NB4 (cell line): ENCODE data around the gene IGSF1.

Experiments used
- TF ChIP-seq, protein P1 (sequence below): IDR thresholded peaks from one replicate; pipeline ENCODE4 v1.5.1; 2012; ENCODE audit warnings: low read depth, low read length
- TF ChIP-seq, protein P2 (sequence below): IDR thresholded peaks from 2 replicates; pipeline ENCODE4 v1.6.1; 2011; ENCODE audit warnings: low read depth, low read length

DNA sequence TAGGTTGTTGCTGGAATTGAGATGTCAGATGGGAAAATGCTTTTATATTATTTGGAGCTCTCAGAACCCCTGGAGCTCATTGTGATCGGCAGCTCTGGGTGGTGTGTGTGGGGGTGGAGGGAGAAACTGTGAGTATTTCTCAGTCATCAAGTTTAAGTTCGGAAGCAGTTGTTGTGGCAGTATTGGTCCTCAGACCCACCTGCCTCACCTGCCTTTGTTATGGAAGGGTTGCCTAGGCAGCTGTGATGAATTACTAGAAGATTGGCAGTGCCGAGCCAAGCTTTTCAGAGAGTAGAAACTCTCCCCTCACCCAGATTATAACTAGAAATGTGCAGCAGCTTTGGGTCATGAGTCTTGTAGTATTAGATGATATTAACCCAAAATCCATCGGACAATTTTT, 9.5 kb downstream of the IGSF1 start:
- TF ChIP-seq, protein P1, sequence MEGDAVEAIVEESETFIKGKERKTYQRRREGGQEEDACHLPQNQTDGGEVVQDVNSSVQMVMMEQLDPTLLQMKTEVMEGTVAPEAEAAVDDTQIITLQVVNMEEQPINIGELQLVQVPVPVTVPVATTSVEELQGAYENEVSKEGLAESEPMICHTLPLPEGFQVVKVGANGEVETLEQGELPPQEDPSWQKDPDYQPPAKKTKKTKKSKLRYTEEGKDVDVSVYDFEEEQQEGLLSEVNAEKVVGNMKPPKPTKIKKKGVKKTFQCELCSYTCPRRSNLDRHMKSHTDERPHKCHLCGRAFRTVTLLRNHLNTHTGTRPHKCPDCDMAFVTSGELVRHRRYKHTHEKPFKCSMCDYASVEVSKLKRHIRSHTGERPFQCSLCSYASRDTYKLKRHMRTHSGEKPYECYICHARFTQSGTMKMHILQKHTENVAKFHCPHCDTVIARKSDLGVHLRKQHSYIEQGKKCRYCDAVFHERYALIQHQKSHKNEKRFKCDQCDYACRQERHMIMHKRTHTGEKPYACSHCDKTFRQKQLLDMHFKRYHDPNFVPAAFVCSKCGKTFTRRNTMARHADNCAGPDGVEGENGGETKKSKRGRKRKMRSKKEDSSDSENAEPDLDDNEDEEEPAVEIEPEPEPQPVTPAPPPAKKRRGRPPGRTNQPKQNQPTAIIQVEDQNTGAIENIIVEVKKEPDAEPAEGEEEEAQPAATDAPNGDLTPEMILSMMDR, result no peak
- TF ChIP-seq, protein P2, sequence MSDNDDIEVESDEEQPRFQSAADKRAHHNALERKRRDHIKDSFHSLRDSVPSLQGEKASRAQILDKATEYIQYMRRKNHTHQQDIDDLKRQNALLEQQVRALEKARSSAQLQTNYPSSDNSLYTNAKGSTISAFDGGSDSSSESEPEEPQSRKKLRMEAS, result no peak
